Liver (tissue), 9 donors: ENCODE data around the gene LRRC23. TPM values are rescaled to one million over a fixed set of nuclear protein-coding genes. Genes with fewer than 3 reads are reported as not detected.

Source experiments
- DNase-seq: peaks from one replicate; pipeline ENCODE4 v3.0.0-alpha.2; 2017; ENCODE audit warnings: low spot score
- H3K27ac ChIP-seq, 2 donors: one replicate each; pipeline ENCODE4 v1.7.0; 2013; ENCODE audit warnings: inconsistent platforms in 2 of 2, low read length in 2 of 2, control low read depth in 1 of 2, low read depth in 1 of 2, mild to moderate bottlenecking in 1 of 2
- H3K27me3 ChIP-seq, 4 donors: one replicate each; pipeline versions ENCODE4 v1.6.1 to v1.7.0; 2013; ENCODE audit warnings: low read length in 3 of 4, inconsistent platforms in 1 of 4, mild to moderate bottlenecking in 1 of 4, moderate library complexity in 1 of 4; ENCODE audit not compliant: control insufficient read depth in 4 of 4, insufficient read depth in 4 of 4
- H3K36me3 ChIP-seq, 4 donors: one replicate each; pipeline versions ENCODE4 v1.6.1 to v1.7.0; 2013; ENCODE audit warnings: low read length in 3 of 4, mild to moderate bottlenecking in 3 of 4, low read depth in 1 of 4, moderate library complexity in 1 of 4; ENCODE audit not compliant: control insufficient read depth in 4 of 4, insufficient read depth in 3 of 4
- H3K4me1 ChIP-seq, 4 donors: one replicate each; pipeline versions ENCODE4 v1.6.1 to v1.7.0; 2013; ENCODE audit warnings: low read length in 3 of 4, mild to moderate bottlenecking in 3 of 4, moderate library complexity in 1 of 4; ENCODE audit not compliant: control insufficient read depth in 4 of 4, insufficient read depth in 4 of 4
- H3K4me3 ChIP-seq, 3 donors: one replicate each; pipeline versions ENCODE4 v1.6.1 to v1.7.0; 2013; ENCODE audit warnings: low read length in 3 of 3, control low read depth in 1 of 3, low read depth in 1 of 3, mild to moderate bottlenecking in 1 of 3
- H3K9ac ChIP-seq, 2 donors: one replicate each; pipeline ENCODE4 v1.7.0; 2013; ENCODE audit warnings: low read length in 2 of 2, mild to moderate bottlenecking in 2 of 2, moderate library complexity in 2 of 2, control low read depth in 1 of 2, low read depth in 1 of 2
- H3K9me3 ChIP-seq, 4 donors: one replicate each; pipeline versions ENCODE4 v1.6.1 to v1.7.0; 2013; ENCODE audit warnings: low read length in 3 of 4; ENCODE audit not compliant: control insufficient read depth in 4 of 4
- ATF3 ChIP-seq: IDR thresholded peaks from 2 replicates; pipeline ENCODE4 v1.6.1; 2016; ENCODE audit warnings: antibody characterized with exemption
- CTCF ChIP-seq: fragments of 150-350 bp; IDR thresholded peaks from 2 replicates; pipeline ENCODE4 v1.5.1; 2017; ENCODE audit warnings: improper control_type of control experiment, low read depth, low read length; ENCODE audit not compliant: missing input control
- FOXA1 ChIP-seq: IDR thresholded peaks from 2 replicates; pipeline ENCODE4 v1.6.1; 2016; ENCODE audit warnings: antibody characterized with exemption
- FOXA2 ChIP-seq: IDR thresholded peaks from 2 replicates; pipeline ENCODE4 v1.6.1; 2016; ENCODE audit warnings: antibody characterized with exemption
- GABPA ChIP-seq, 2 donors: IDR thresholded peaks in 1 of 2; conservative IDR thresholded peaks in 1 of 2; 2 replicates each; pipeline ENCODE4 v1.6.1; 2016; ENCODE audit warnings: antibody characterized with exemption in 2 of 2, mild to moderate bottlenecking in 1 of 2, moderate library complexity in 1 of 2
- HNF4A ChIP-seq, 2 donors: conservative IDR thresholded peaks; 2 replicates each; pipeline ENCODE4 v1.6.1; 2016; ENCODE audit warnings: antibody characterized with exemption in 2 of 2, mild to moderate bottlenecking in 2 of 2
- HNF4G ChIP-seq: IDR thresholded peaks from 2 replicates; pipeline ENCODE4 v1.6.1; 2016; ENCODE audit warnings: antibody characterized with exemption
- JUND ChIP-seq, 2 donors: IDR thresholded peaks; 2 replicates each; pipeline ENCODE4 v1.6.1; 2016; ENCODE audit warnings: antibody characterized with exemption in 2 of 2
- RAD21 ChIP-seq, 2 donors: IDR thresholded peaks; 2 replicates each; pipeline ENCODE4 v1.6.1; 2016; ENCODE audit warnings: antibody characterized with exemption in 2 of 2, mild to moderate bottlenecking in 2 of 2
- REST ChIP-seq: IDR thresholded peaks from 2 replicates; pipeline ENCODE4 v1.6.1; 2016; ENCODE audit warnings: antibody characterized with exemption, mild to moderate bottlenecking
- RXRA ChIP-seq, 2 donors: IDR thresholded peaks; 2 replicates each; pipeline ENCODE4 v1.6.1; 2017 to 2018; ENCODE audit warnings: antibody characterized with exemption in 2 of 2, mild to moderate bottlenecking in 1 of 2
- SP1 ChIP-seq: IDR thresholded peaks from 2 replicates; pipeline ENCODE4 v1.6.1; 2018; ENCODE audit warnings: antibody characterized with exemption, mild to moderate bottlenecking
- YY1 ChIP-seq: IDR thresholded peaks from 2 replicates; pipeline ENCODE4 v1.6.1; 2016; ENCODE audit warnings: antibody characterized with exemption, mild to moderate bottlenecking
- WGBS: extraction: QIAGEN DNeasy Blood & Tissue Kit; methylation state at CpG from one replicate; pipeline ENCODE4 v1.1.7; 2013; 5-methylcytosine and 5-hydroxymethylcytosine counted together
- polyA plus RNA-seq, 2 donors: library from polyadenylated mRNA; stranded (reverse) in 1 of 2; unstranded in 1 of 2; fragments of 200-250 nt in 1 of 2; fragments of >200 nt in 1 of 2; fragmentation: Nextera tagmentation in 1 of 2; extraction: Ambion mirVana in 1 of 2; gene quantifications; one replicate each; pipeline versions ENCODE4 v1.2.1 to v1.2.3, GENCODE V29; 2013 to 2015
- total RNA-seq, 2 donors: library from RNA; depleted of rRNA; stranded (reverse); fragments of >200 nt; gene quantifications; one replicate each; pipeline ENCODE4 v1.2.3, GENCODE V29; 2014
- donor health status: healthy.
- donor health status: healthy.
- donor health status: healthy.
- donor health status: healthy.
- donor health status: healthy.

Gene LRRC23
- total and polyA plus RNA-seq, 4 donors, result 0.92 to 3.6 (median 2.1) TPM

- TF ChIP-seq CTCF, result no peak
- no peak for TF ChIP-seq RAD21 (IDR thresholded peaks at IDR 0.05)
- no peak for TF ChIP-seq RXRA (IDR thresholded peaks at IDR 0.05)
Measured at GRCh38 chr12:6953442-6954315, 49.1 kb downstream of the LRRC23 start (continued).

- H3K4me3 ChIP-seq, result no peak overlapping the region
- H3K9ac ChIP-seq, result no peak overlapping the region
- H3K4me1 ChIP-seq, result peaks cover 0 to 5% (median 0%) of the 10 kb centered on the region in 4 donors
- no peak for DNase-seq
- H3K27me3 ChIP-seq, result no peaks in the 10 kb centered on the region
- TF ChIP-seq HNF4G (no peak), SP1 (no peak), HNF4A (conservative IDR thresholded peaks at IDR 0.05) (no peak), REST (no peak), FOXA2 (no peak), JUND (IDR thresholded peaks at IDR 0.05) (no peak), YY1 (no peak), GABPA (IDR thresholded peaks at IDR 0.05 in 1 of 2, conservative IDR thresholded peaks at IDR 0.05 in 1 of 2) (no peak), ATF3 (no peak), FOXA1 (no peak)
- peaks cover 0 to 3% (median 2%) of the 10 kb centered on the region in 4 donors for H3K36me3 ChIP-seq
- 89% methylated on average over 21 of the region's 21 CpGs for WGBS
- no peaks in the 10 kb centered on the region for H3K9me3 ChIP-seq
- H3K27ac ChIP-seq, result peak overlapping the region in 1 of 2 donors; percentile 58
Measured at GRCh38 chr12:6954316-6955107, 49.9 kb downstream of the LRRC23 start.
